ENCODE measurements around the gene CSPG4.
A peak's percentile ranks its signal among the peaks of the same experiment; 100 is the strongest.
"Not testable (repeated sequence)": the region's sequence is repeated elsewhere in the genome, so short reads cannot be mapped to it uniquely, and the experiment has no call there.

CSPG4 gene

DNA sequence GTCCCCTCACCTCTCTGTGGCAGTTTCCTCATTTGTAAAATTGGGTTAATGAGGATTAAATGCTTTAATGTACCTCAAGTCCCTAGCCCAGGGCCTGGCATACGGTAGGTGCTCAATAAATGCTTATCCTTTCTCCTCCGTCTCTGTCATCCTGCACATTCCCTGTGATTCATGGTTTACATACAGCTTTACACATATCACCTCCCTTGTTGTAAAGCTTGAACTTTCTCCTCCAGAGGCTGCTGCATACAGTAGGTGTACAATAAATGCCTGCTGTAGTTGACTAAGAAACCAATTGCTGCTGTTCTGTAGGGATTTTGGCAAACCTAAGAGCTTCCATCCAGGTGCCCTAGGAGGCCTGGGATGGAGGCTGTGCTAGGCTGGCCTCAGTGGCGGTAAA is 1.5 kb upstream of the CSPG4 start:
- TF ChIP-seq Cebpa-rat (IDR thresholded peaks at IDR 0.05): no peak
- Histone ChIP-seq H3K36me3 (no peaks in the 10 kb centered on the region), H3K9me3 (no peaks in the 10 kb centered on the region), H4K20me1 (no peaks in the 10 kb centered on the region), H3K27me3 (peaks cover 16% of the 10 kb centered on the region), H3K4me1 (peaks cover 15% of the 10 kb centered on the region), H3K27ac (no peak overlapping the region), H3K4me2 (no peak overlapping the region), H3K9ac (no peak overlapping the region), H3K4me3 (no peak overlapping the region)

GRCh38 chr15:75713338-75713895 is 769 bp upstream of the CSPG4 start:
- no peaks in the 10 kb centered on the region for H4K20me1 ChIP-seq
- H3K4me2 ChIP-seq: no peak overlapping the region; the same call in 1 of the 2 replicates
- no peaks in the 10 kb centered on the region for H3K9me3 ChIP-seq
- no peak overlapping the region for H3K4me3 ChIP-seq
- H3K36me3 ChIP-seq: no peaks in the 10 kb centered on the region
- H3K4me1 ChIP-seq: peaks cover 22% of the 10 kb centered on the region
- no peak overlapping the region for H3K9ac ChIP-seq
- H3K27ac ChIP-seq: no peak overlapping the region
- TF ChIP-seq Cebpa-rat (IDR thresholded peaks at IDR 0.05): no peak
- H3K27me3 ChIP-seq: peaks cover 16% of the 10 kb centered on the region

DNA sequence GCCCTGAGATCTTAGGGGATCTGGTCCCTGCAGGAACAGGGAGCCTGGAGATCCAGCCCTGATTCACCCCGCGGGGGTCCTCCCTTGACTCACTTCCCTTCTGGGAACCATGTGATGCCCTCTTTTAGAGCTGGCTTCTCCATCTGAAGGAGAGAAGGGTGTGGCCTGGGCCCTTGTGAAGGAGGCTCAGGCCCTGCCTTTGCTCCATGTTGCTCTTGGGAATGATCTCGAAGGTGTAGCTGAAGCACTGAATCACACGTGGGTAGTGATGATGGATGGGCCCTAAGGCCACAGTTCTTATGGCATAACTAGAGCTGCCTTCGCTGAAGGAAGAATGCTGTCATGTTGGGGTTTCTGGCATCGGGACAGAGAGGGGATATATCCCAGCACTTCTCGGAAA is 1.2 kb downstream of the CSPG4 start:
- H4K20me1 ChIP-seq, H3K4me3 ChIP-seq, H3K9ac ChIP-seq, H3K9me3 ChIP-seq, H3K4me2 ChIP-seq, H3K36me3 ChIP-seq, H3K27ac ChIP-seq: not testable (repeated sequence)
- Histone ChIP-seq H3K27me3 (peaks cover 16% of the 10 kb centered on the region), H3K4me1 (peaks cover 37% of the 10 kb centered on the region)

DNA sequence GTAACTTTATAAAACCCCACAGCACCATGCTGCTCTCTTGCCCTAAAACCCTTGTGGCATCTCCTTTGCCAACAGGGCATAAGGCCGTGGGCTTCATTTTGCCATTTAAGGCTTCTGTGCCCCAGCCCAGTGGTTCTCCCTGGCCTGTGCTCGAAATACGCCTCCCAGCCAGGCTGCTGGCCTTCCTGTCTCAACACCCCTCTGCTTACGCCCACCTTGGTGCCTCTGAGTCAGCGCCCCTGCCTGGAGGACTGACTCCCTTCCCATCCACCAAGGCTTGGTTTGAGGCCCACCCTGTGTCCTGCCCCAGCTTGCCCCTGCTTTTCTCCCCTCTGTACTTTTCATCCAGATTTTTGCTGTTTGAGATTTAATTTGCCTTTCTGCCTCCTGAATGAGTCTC is 1.8 kb downstream of the CSPG4 start:
- H3K4me3 ChIP-seq, H4K20me1 ChIP-seq, H3K36me3 ChIP-seq, H3K9me3 ChIP-seq, H3K9ac ChIP-seq, H3K4me2 ChIP-seq, H3K27ac ChIP-seq: not testable (repeated sequence)
- Histone ChIP-seq H3K4me1 (peaks cover 43% of the 10 kb centered on the region), H3K27me3 (peaks cover 16% of the 10 kb centered on the region)

GRCh38 chr15:75709458-75709857 is 3.2 kb downstream of the CSPG4 start:
- H3K4me3 ChIP-seq, H3K36me3 ChIP-seq, H3K27ac ChIP-seq, H3K9me3 ChIP-seq, H4K20me1 ChIP-seq: not testable (repeated sequence)
- Histone ChIP-seq H3K4me2 (peak overlapping the region; percentile 62), H3K4me1 (peaks cover 58% of the 10 kb centered on the region), H3K27me3 (peaks cover 16% of the 10 kb centered on the region), H3K9ac (0 out of 2 replicates have a peak overlapping the region, but pooled peaks have one; percentile 15)

DNA sequence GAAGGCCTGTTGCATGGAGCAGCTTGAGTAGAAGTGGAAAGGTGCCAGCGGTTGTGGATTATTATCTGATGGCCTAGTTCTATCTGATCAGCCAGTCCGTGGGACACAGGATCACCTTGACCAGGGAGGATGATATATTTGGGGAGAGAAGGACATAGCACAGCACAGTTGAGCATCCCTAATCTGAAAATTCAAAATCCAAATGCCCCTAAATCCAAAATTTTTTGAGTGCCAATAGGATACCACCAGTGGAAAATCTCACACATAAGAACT is 6.0 kb downstream of the CSPG4 start:
- Histone ChIP-seq H3K27me3 (no peaks in the 10 kb centered on the region), H3K36me3 (no peaks in the 10 kb centered on the region), H3K4me1 (peaks cover 68% of the 10 kb centered on the region), H4K20me1 (no peaks in the 10 kb centered on the region), H3K9me3 (no peaks in the 10 kb centered on the region), H3K4me3 (no peak overlapping the region), H3K4me2 (peak overlapping the region; percentile 87), H3K27ac (peak overlapping the region; percentile 79), H3K9ac (no peak overlapping the region)
- no peak for TF ChIP-seq Cebpa-rat (IDR thresholded peaks at IDR 0.05)

- no peak for TF ChIP-seq Cebpa-rat (IDR thresholded peaks at IDR 0.05)
- Histone ChIP-seq H3K9ac (peak overlapping the region; percentile 69), H3K9me3 (no peaks in the 10 kb centered on the region), H3K27ac (peak overlapping the region; percentile 79), H3K4me3 (no peak overlapping the region), H3K4me2 (peak overlapping the region; percentile 87), H3K4me1 (peaks cover 73% of the 10 kb centered on the region), H4K20me1 (no peaks in the 10 kb centered on the region), H3K27me3 (no peaks in the 10 kb centered on the region), H3K36me3 (no peaks in the 10 kb centered on the region)
Observed at GRCh38 chr15:75705854-75706681, 6.6 kb downstream of the CSPG4 start.

- peaks cover 80% of the 10 kb centered on the region for H3K4me1 ChIP-seq
- not testable (repeated sequence) for H3K4me3 ChIP-seq, H3K9me3 ChIP-seq, H4K20me1 ChIP-seq, H3K36me3 ChIP-seq, H3K27me3 ChIP-seq
- peak overlapping the region; percentile 87 for H3K4me2 ChIP-seq
- peak overlapping the region; percentile 79 for H3K27ac ChIP-seq
- H3K9ac ChIP-seq: peak overlapping the region; percentile 69; the same call in 1 of the 2 replicates
Observed at GRCh38 chr15:75705375-75705774, 7.3 kb downstream of the CSPG4 start.

GRCh38 chr15:75704618-75705017 is 8.0 kb downstream of the CSPG4 start:
- Histone ChIP-seq H3K27me3 (no peaks in the 10 kb centered on the region), H4K20me1 (no peaks in the 10 kb centered on the region), H3K9ac (peak overlapping the region; percentile 54), H3K27ac (peak overlapping the region; percentile 79), H3K4me2 (peak overlapping the region; percentile 87), H3K4me3 (no peak overlapping the region), H3K9me3 (no peaks in the 10 kb centered on the region), H3K4me1 (peaks cover 83% of the 10 kb centered on the region), H3K36me3 (no peaks in the 10 kb centered on the region)
- TF ChIP-seq Cebpa-rat (IDR thresholded peaks at IDR 0.05): no peak

DNA sequence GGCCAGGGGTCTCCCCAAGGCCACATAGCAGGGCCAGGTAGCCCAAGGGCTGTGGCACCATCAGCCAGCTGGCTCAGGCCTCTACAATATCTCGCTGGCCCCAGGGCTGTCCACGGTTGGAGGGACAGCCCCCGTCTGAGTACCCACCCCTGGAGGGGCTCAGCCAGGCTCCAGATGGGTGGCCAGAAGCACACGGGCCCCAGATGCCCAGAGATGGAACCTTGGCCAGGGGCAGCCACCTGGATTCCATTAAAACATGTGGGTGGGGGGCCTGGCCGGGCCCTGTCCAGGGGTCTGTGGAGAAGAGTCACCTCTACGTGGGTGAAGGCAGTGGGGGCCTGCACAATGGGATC is 8.4 kb downstream of the CSPG4 start:
- H3K27ac ChIP-seq: peak overlapping the region; percentile 79
- no peaks in the 10 kb centered on the region for H3K9me3 ChIP-seq
- no peak overlapping the region for H3K4me3 ChIP-seq
- no peaks in the 10 kb centered on the region for H4K20me1 ChIP-seq
- H3K27me3 ChIP-seq: no peaks in the 10 kb centered on the region
- peaks cover 83% of the 10 kb centered on the region for H3K4me1 ChIP-seq
- H3K9ac ChIP-seq: peak overlapping the region; percentile 54
- H3K4me2 ChIP-seq: peak overlapping the region; percentile 87
- H3K36me3 ChIP-seq: no peaks in the 10 kb centered on the region
- no peak for TF ChIP-seq Cebpa-rat (IDR thresholded peaks at IDR 0.05)

- not testable (repeated sequence) for H3K4me3 ChIP-seq, H3K9me3 ChIP-seq, H3K36me3 ChIP-seq, H3K9ac ChIP-seq, H4K20me1 ChIP-seq, H3K27me3 ChIP-seq
- peak overlapping the region; percentile 87 for H3K4me2 ChIP-seq
- peak overlapping the region; percentile 79 for H3K27ac ChIP-seq
- peaks cover 83% of the 10 kb centered on the region for H3K4me1 ChIP-seq
Observed at GRCh38 chr15:75703440-75704262, 9.0 kb downstream of the CSPG4 start.
